H54 (cell line): ENCODE measurements around the gene FIGN.

ENCODE experiments used
- DNase-seq: peaks from one replicate; pipeline ENCODE4 v3.0.0; 2011; ENCODE audit warnings: low spot score, mixed read lengths; ENCODE audit not compliant: insufficient read length
- FAIRE-seq: peaks from 3 replicates; lab custom pipeline; 2011; peaks lifted over from hg19 to GRCh38; lab: Jason Lieb, UNC
- POLR2A ChIP-seq: IDR thresholded peaks from 2 replicates; pipeline ENCODE4 v1.6.1; 2011; ENCODE audit warnings: low read depth, mild to moderate bottlenecking, low read length

Gene FIGN

GRCh38 chr2:163553601-163554000, 182.2 kb downstream of the FIGN start:
- no peak for TF ChIP-seq POLR2A
- DNase-seq (no peak), FAIRE-seq (no peak)

GRCh38 chr2:163552758-163553157, 183.1 kb downstream of the FIGN start:
- TF ChIP-seq POLR2A = no peak
- FAIRE-seq (no peak), DNase-seq (no peak)

GRCh38 chr2:163551616-163552373, 184.0 kb downstream of the FIGN start:
- no peak for TF ChIP-seq POLR2A
- FAIRE-seq (peak; percentile 92), DNase-seq (peak; percentile 7)

DNA sequence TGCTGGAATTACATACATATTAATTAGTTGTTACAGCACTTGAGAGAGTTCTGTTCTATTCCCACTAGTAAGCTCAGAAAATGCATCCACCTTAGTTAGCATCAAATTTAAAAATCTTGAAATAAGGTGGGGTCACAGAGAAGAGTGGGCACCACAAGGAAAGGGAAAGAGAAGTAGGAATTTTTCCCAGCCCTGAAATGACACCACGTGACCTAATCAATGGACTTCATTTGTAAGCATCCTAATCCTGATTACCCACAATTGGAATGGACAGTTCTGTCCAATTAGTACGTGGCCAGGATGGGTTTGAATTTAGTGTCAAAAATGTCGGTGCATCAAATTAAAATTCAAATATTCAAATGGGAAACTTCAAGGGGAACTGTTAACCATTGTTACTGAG, 186.8 kb downstream of the FIGN start:
- FAIRE-seq (no peak), DNase-seq (no peak)
- no peak for TF ChIP-seq POLR2A
